GM12878 (cell line): ENCODE results near the gene SV2B. TPM values are rescaled to one million over a fixed set of nuclear protein-coding genes. Genes with fewer than 3 reads are reported as not detected.

Source experiments
- ATAC-seq: fragments of 200-7000 bp; cut with Tn5 transposase; 3 replicates; pipeline ENCODE4 v1.9.1; 2020; ENCODE audit warnings: mild to moderate bottlenecking, moderate library complexity
- BruUV-seq: library from RNA; stranded (reverse); fragments of 400-500 nt; replicated peaks from 2 replicates; lab custom pipeline; 2021; lab: Mats Ljungman, UMichigan
- CTCF ChIA-PET: fragments of 300-600 bp; sonication (Branson Sonifier 250); formaldehyde crosslinking; extraction: SDS; loops from one replicate; lab custom pipeline; 2021; ENCODE audit warnings: inconsistent platforms; lab: Yijun Ruan, JAX
- POLR2A ChIA-PET: fragments of 350-600 bp; formaldehyde crosslinking; extraction: SDS; loops from one replicate; lab custom pipeline; 2021; ENCODE audit warnings: inconsistent platforms; lab: Charles Lee
- RAD21 ChIA-PET: fragments of 300-600 bp; sonication (Branson Sonifier 250); formaldehyde crosslinking; loops from one replicate; lab custom pipeline; 2023; ENCODE audit warnings: antibody characterized with exemption; ENCODE audit not compliant: unreplicated experiment; lab: Charles Lee
- SMC1A ChIA-PET: fragments of 300-600 bp; sonication (Branson Sonifier 250); formaldehyde crosslinking; loops from one replicate; lab custom pipeline; 2023; ENCODE audit not compliant: unreplicated experiment, uncharacterized antibody; lab: Charles Lee
- DNase-seq: peaks from one replicate; pipeline ENCODE4 v3.0.0-alpha.2; 2011; ENCODE audit warnings: low read depth, low spot score
- FAIRE-seq: peaks from 3 replicates; lab custom pipeline; 2011; peaks lifted over from hg19 to GRCh38; lab: Jason Lieb, UNC
- H2AFZ ChIP-seq: 2 replicates; pipeline ENCODE4 v1.6.0; 2011; ENCODE audit warnings: low read depth, low read length, control low read depth; ENCODE audit not compliant: control insufficient read depth
- H3K27ac ChIP-seq: 2 replicates; pipeline ENCODE4 v1.5.1; 2011; ENCODE audit warnings: control low read depth; ENCODE audit not compliant: control insufficient read depth, insufficient read depth
- H3K27me3 ChIP-seq, 2 experiments: replicated peaks in 1 of 2; 2 replicates each; pipeline versions ENCODE4 v1.6.0 to v1.6.1; 2011; ENCODE audit warnings: low read length in 1 of 2; ENCODE audit not compliant: control insufficient read depth in 2 of 2, insufficient read depth in 2 of 2
- H3K36me3 ChIP-seq, 2 experiments: 2 replicates each; pipeline ENCODE4 v1.5.1; 2011; ENCODE audit warnings: low read length in 1 of 2; ENCODE audit not compliant: control insufficient read depth in 2 of 2, insufficient read depth in 2 of 2
- H3K4me1 ChIP-seq: 2 replicates; pipeline ENCODE4 v1.6.1; 2011; ENCODE audit warnings: mild to moderate bottlenecking, low read length, moderate library complexity, mixed read lengths; ENCODE audit not compliant: control insufficient read depth, insufficient read depth
- H3K4me2 ChIP-seq: 2 replicates; pipeline ENCODE4 v1.6.0; 2011; ENCODE audit warnings: control low read depth; ENCODE audit not compliant: control insufficient read depth, insufficient read depth
- H3K4me3 ChIP-seq: fragments of 200-600 bp; sonication (generic); 2 replicates; pipeline ENCODE4 v1.5.1; 2016
- H3K79me2 ChIP-seq: 2 replicates; pipeline ENCODE4 v1.6.0; 2011; ENCODE audit warnings: low read length; ENCODE audit not compliant: control insufficient read depth, insufficient read depth
- H3K9ac ChIP-seq: 2 replicates; pipeline ENCODE4 v1.8.0; 2011; ENCODE audit warnings: low read length, control low read depth, mixed read lengths; ENCODE audit not compliant: control insufficient read depth, insufficient read depth
- H3K9me3 ChIP-seq: replicated peaks from 3 replicates; pipeline ENCODE4 v1.5.1; 2011; ENCODE audit warnings: mild to moderate bottlenecking, low read length; ENCODE audit not compliant: control insufficient read depth, insufficient read depth
- H4K20me1 ChIP-seq: 2 replicates; pipeline ENCODE4 v1.6.0; 2011; ENCODE audit not compliant: control insufficient read depth, insufficient read depth
- BHLHE40 ChIP-seq, 2 experiments: fragments of 450-650 bp in 1 of 2; IDR thresholded peaks; 2 replicates each; pipeline ENCODE4 v1.6.1; 2011 to 2017; ENCODE audit warnings: low read depth in 2 of 2, borderline replicate concordance in 1 of 2, improper control_type of control experiment in 1 of 2, low read length in 1 of 2, mild to moderate bottlenecking in 1 of 2
- CREM ChIP-seq: IDR thresholded peaks from 2 replicates; pipeline ENCODE4 v1.6.1; 2014; ENCODE audit warnings: antibody characterized with exemption, low read depth
- FOXK2 ChIP-seq: fragments of 450-650 bp; IDR thresholded peaks from 2 replicates; pipeline ENCODE4 v1.6.1; 2017; ENCODE audit warnings: mild to moderate bottlenecking, moderate library complexity
- IKZF1 ChIP-seq: fragments of 450-650 bp; conservative IDR thresholded peaks from 2 replicates; pipeline ENCODE4 v1.6.1; 2017; ENCODE audit warnings: antibody characterized with exemption, mild to moderate bottlenecking
- MEF2B ChIP-seq: fragments of 450-650 bp; IDR thresholded peaks from 2 replicates; pipeline ENCODE4 v1.6.1; 2018; ENCODE audit warnings: mild to moderate bottlenecking, moderate library complexity; ENCODE audit not compliant: partially characterized antibody, poor library complexity, severe bottlenecking
- MLLT1 ChIP-seq: fragments of 450-650 bp; IDR thresholded peaks from 2 replicates; pipeline ENCODE4 v1.6.1; 2016; ENCODE audit warnings: mild to moderate bottlenecking
- NFXL1 ChIP-seq: fragments of 450-650 bp; IDR thresholded peaks from 2 replicates; pipeline ENCODE4 v1.6.1; 2017; ENCODE audit warnings: antibody characterized with exemption, mild to moderate bottlenecking, borderline replicate concordance
- NR2F1 ChIP-seq: fragments of 450-650 bp; conservative IDR thresholded peaks from 2 replicates; pipeline ENCODE4 v1.6.1; 2017; ENCODE audit warnings: mild to moderate bottlenecking
- RAD21 ChIP-seq: IDR thresholded peaks from 2 replicates; pipeline ENCODE4 v1.6.1; 2011; ENCODE audit warnings: mild to moderate bottlenecking, low read depth, low read length, moderate library complexity; ENCODE audit not compliant: insufficient read depth
- RAD51 ChIP-seq: fragments of 450-650 bp; IDR thresholded peaks from 2 replicates; pipeline ENCODE4 v1.6.1; 2016; ENCODE audit warnings: moderate library complexity, mild to moderate bottlenecking, inconsistent platforms
- SIX5 ChIP-seq: IDR thresholded peaks from 2 replicates; pipeline ENCODE4 v1.6.1; 2011; ENCODE audit warnings: mild to moderate bottlenecking, low read depth, low read length, moderate library complexity; ENCODE audit not compliant: severe bottlenecking
- SP1 ChIP-seq: IDR thresholded peaks from one replicate; pipeline ENCODE4 v1.6.1; 2011; ENCODE audit warnings: low read depth, low read length
- SUZ12 ChIP-seq: fragments of 200-600 bp; sonication (generic); IDR thresholded peaks from one replicate; pipeline ENCODE4 v1.6.1; 2018; ENCODE audit warnings: antibody characterized with exemption, mild to moderate bottlenecking; ENCODE audit not compliant: unreplicated experiment
- YY1 ChIP-seq: IDR thresholded peaks from 2 replicates; pipeline ENCODE4 v1.6.1; 2011; ENCODE audit warnings: low read depth, mild to moderate bottlenecking, low read length
- ZNF274 ChIP-seq: IDR thresholded peaks from one replicate; pipeline ENCODE4 v1.8.0; 2011; ENCODE audit not compliant: insufficient read length, insufficient read depth
- WGBS: methylation state at CpG from one replicate; pipeline ENCODE4 v1.1.6; 2016; ENCODE audit warnings: low lambda C conversion rate; ENCODE audit not compliant: insufficient replicate concordance, insufficient coverage; ENCODE audit errors: missing lambda C conversion rate; 5-methylcytosine and 5-hydroxymethylcytosine counted together
- in situ Hi-C: fragments of 300-500 bp; cut with MboI; formaldehyde crosslinking; loops from 9 replicates; pipeline ENCODE4 v1.14.3; 2018; ENCODE audit warnings: mixed read lengths
- intact Hi-C: fragments of 100-400 bp; cut with micrococcal nuclease; formaldehyde crosslinking; loops from one replicate; pipeline ENCODE4 v1.14.2; 2022; ENCODE audit not compliant: unreplicated experiment
- polyA plus RNA-seq, 11 experiments: library from polyadenylated mRNA; depleted of rRNA in 4 of 11; unstranded in 6 of 11; stranded (reverse) in 5 of 11; fragments of >200 nt; fragmentation: Nextera tagmentation in 4 of 11; fragmentation: Illumina TruSeq in 1 of 11; extraction: Ambion mirVana in 4 of 11; extraction: Trizol in 1 of 11; gene quantifications; 1 replicate in 1 of 11; 2 replicates in 10 of 11; pipeline versions ENCODE4 v1.2.1 to v1.2.3, GENCODE V29; 2011 to 2016; ENCODE audit warnings: inconsistent platforms in 2 of 11, missing spikeins in 2 of 11, low read depth in 1 of 11
- total RNA-seq, 4 experiments: library from RNA; depleted of rRNA in 3 of 4; stranded (reverse); fragments of >200 nt in 3 of 4; fragmentation: Illumina TruSeq in 1 of 4; extraction: Trizol in 1 of 4; gene quantifications; 2 replicates each; pipeline versions ENCODE4 v1.2.1 to v1.2.3, GENCODE V29; 2013 to 2021

SV2B gene
- total and polyA plus RNA-seq, 10 of the 15 experiments (the other 5 are each of a cell fraction or from before 2014, with no cell fraction given): 0.03 to 1.7 (median 1.3) TPM

GRCh38 chr15:91124132-91124531 is 24.1 kb downstream of the SV2B start (continued):
- TF ChIP-seq IKZF1 (0 out of 2 replicates have a peak, but pooled peaks have one; percentile 12), MLLT1 (no peak)
- TF ChIP-seq, all 136 proteins: peak for 6

GRCh38 chr15:91125162-91125561 is 25.1 kb downstream of the SV2B start:
- FAIRE-seq: no peak
- Histone ChIP-seq H3K4me2 (no peak overlapping the region), H3K4me1 (peaks cover 5% of the 10 kb centered on the region), H4K20me1 (no peaks in the 10 kb centered on the region), H3K36me3 (no peaks in the 10 kb centered on the region), H3K9me3 (no peaks in the 10 kb centered on the region; the same call in 2 of the 3 replicates), H3K27me3 (no peaks in the 10 kb centered on the region), H3K27ac (no peak overlapping the region), H3K79me2 (no peaks in the 10 kb centered on the region), H2AFZ (no peak overlapping the region), H3K4me3 (no peak overlapping the region), H3K9ac (no peak overlapping the region)
- BruUV-seq: no TSS peak
- ATAC-seq: no peak
- in situ Hi-C loops (no loop called here), intact Hi-C loops (no loop called here)
- ChIA-PET SMC1A (no interaction called here), RAD21 (no interaction called here), POLR2A (interaction anchor here (0.6 kb wide), 1 partner anchor 675 kb away, joined by 3 read pairs; no protein-coding TSS in a partner anchor), CTCF (no interaction called here)
- WGBS: 80% methylated on average over 7 of the region's 7 CpGs
- peak; percentile 44; the same call in 1 of the 2 replicates for TF ChIP-seq CREM
- no peak for TF ChIP-seq SIX5
- no peak for DNase-seq

- H4K20me1 ChIP-seq: no peaks in the 10 kb centered on the region
- intact Hi-C loops: no loop called here
- CTCF ChIA-PET: interaction anchor here (0.6 to 3.2 kb wide), 2 partner anchors 9 to 14 kb away, joined by 3 to 16 read pairs; no protein-coding TSS in a partner anchor
- H3K9ac ChIP-seq: no peak overlapping the region
- no peaks in the 10 kb centered on the region for H3K27me3 ChIP-seq
- no peaks in the 10 kb centered on the region; the same call in 2 of the 3 replicates for H3K9me3 ChIP-seq
- no peak overlapping the region for H3K4me3 ChIP-seq
- SMC1A ChIA-PET: no interaction called here
- H3K4me2 ChIP-seq: no peak overlapping the region
- in situ Hi-C loops: no loop called here
- H3K27ac ChIP-seq: no peak overlapping the region
- BruUV-seq: no TSS peak
- H3K4me1 ChIP-seq: peaks cover 5% of the 10 kb centered on the region
- no peaks in the 10 kb centered on the region for H3K36me3 ChIP-seq
- RAD21 ChIA-PET: interaction anchor here (1.9 kb wide), 1 partner anchor 10 kb away, joined by 8 read pairs; no protein-coding TSS in a partner anchor
- POLR2A ChIA-PET: no interaction called here
- no peaks in the 10 kb centered on the region for H3K79me2 ChIP-seq
- no peak overlapping the region for H2AFZ ChIP-seq
- ATAC-seq (0 out of 3 replicates have a peak, but pooled peaks have one; percentile 38), FAIRE-seq (no peak), DNase-seq (no peak)
- TF ChIP-seq RAD21: no peak
- no peak for TF ChIP-seq NFXL1
- no peak for TF ChIP-seq MEF2B
- TF ChIP-seq ZNF274: no peak
- no peak for TF ChIP-seq BHLHE40 (IDR thresholded peaks at IDR 0.05; ENCODE audit: borderline replicate concordance in 1 of 2, low read depth in 2 of 2, low read length in 1 of 2)
- no peak for TF ChIP-seq FOXK2
- no peak for TF ChIP-seq SP1
- no peak for TF ChIP-seq RAD51
- no peak for TF ChIP-seq SUZ12
- TF ChIP-seq NR2F1: no peak
- peak; percentile 67; the same call in 1 of the 2 replicates for TF ChIP-seq YY1
Observed at GRCh38 chr15:91126080-91126479, 26.0 kb downstream of the SV2B start.
